MM.1S (cell line): ENCODE measurements around the gene NT5C1A.

Source experiments
- CTCF ChIP-seq: fragments of 300-600 bp; sonication (generic); IDR thresholded peaks from 2 replicates; pipeline ENCODE4 v1.5.1; 2016; ENCODE audit warnings: antibody characterized with exemption, low read length, mixed read lengths
- EZH2 ChIP-seq: fragments of 300-600 bp; sonication (generic); optimal IDR thresholded peaks from 2 replicates; pipeline ENCODE3; 2017; ENCODE audit warnings: low read depth, mild to moderate bottlenecking, antibody characterized with exemption, low read length, mixed read lengths

DNA sequence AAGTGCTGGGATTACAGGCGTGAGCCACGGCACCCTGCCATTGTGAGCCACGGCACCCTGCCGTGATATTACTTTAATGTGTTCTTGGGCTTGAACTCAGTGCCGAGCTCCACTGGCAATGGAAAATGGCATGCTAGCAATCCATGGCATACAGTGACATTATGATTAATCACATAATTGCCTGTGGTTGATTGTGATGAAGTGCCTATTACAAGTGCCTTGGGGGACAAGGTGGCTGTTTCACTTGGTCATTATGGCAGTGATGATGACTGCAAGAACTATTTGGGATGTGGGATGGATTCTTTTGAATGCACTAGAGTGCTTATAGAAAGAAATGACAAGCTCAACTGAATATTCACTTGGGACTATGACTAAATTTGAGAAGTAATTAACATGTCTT, 41.6 kb upstream of the NT5C1A start:
- TF ChIP-seq CTCF, result no peak
- no peak for TF ChIP-seq EZH2
